Lung (tissue), 12 donors: ENCODE measurements around the gene HMGB1. TPM values are rescaled to one million over a fixed set of nuclear protein-coding genes. Genes with fewer than 3 reads are reported as not detected.

Experiments
- ATAC-seq: fragments of 200-7000 bp; cut with Tn5 transposase; one replicate; pipeline ENCODE4 v1.9.1; 2020; ENCODE audit warnings: moderate number of reproducible peaks; ENCODE audit not compliant: insufficient read depth, low FRiP score
- DNase-seq, 3 donors: peaks; one replicate each; pipeline ENCODE4 v3.0.0-alpha.2; 2013 to 2017
- H3K27ac ChIP-seq, 2 donors: one replicate each; pipeline ENCODE4 v1.5.1; 2013; ENCODE audit warnings: mild to moderate bottlenecking in 2 of 2, moderate library complexity in 2 of 2, control low read depth in 1 of 2, inconsistent platforms in 1 of 2, low read depth in 1 of 2, low read length in 1 of 2
- H3K27me3 ChIP-seq, 3 donors: one replicate each; pipeline ENCODE4 v1.5.1; 2013; ENCODE audit warnings: low read length in 2 of 3; ENCODE audit not compliant: control insufficient read depth in 3 of 3, insufficient read depth in 3 of 3
- H3K36me3 ChIP-seq, 4 donors: one replicate each; pipeline ENCODE4 v1.5.1; 2013; ENCODE audit warnings: low read length in 4 of 4, mild to moderate bottlenecking in 1 of 4, moderate library complexity in 1 of 4; ENCODE audit not compliant: control insufficient read depth in 4 of 4, insufficient read depth in 4 of 4
- H3K4me1 ChIP-seq, 5 donors: one replicate each; pipeline ENCODE4 v1.5.1; 2013; ENCODE audit warnings: low read length in 5 of 5, mild to moderate bottlenecking in 2 of 5, moderate library complexity in 1 of 5; ENCODE audit not compliant: control insufficient read depth in 5 of 5, insufficient read depth in 5 of 5
- H3K4me3 ChIP-seq: one replicate; pipeline ENCODE4 v1.5.1; 2013; ENCODE audit warnings: mild to moderate bottlenecking, control low read depth, moderate library complexity
- H3K9ac ChIP-seq, 2 donors: one replicate each; pipeline ENCODE4 v1.5.1; 2013; ENCODE audit warnings: low read length in 2 of 2, control low read depth in 1 of 2; ENCODE audit not compliant: insufficient read depth in 1 of 2
- H3K9me3 ChIP-seq, 4 donors: one replicate each; pipeline ENCODE4 v1.5.1; 2013; ENCODE audit warnings: low read length in 3 of 4, mild to moderate bottlenecking in 1 of 4, moderate library complexity in 1 of 4; ENCODE audit not compliant: control insufficient read depth in 4 of 4, insufficient read depth in 3 of 4
- WGBS, 2 donors: extraction: QIAGEN DNeasy Blood & Tissue Kit; methylation state at CpG; one replicate each; pipeline ENCODE4 v1.1.7; 2013; 5-methylcytosine and 5-hydroxymethylcytosine counted together
- polyA plus RNA-seq, 2 donors: library from polyadenylated mRNA; stranded (reverse); fragments of 200-250 nt; gene quantifications; one replicate each; pipeline ENCODE4 v1.2.1, GENCODE V29; 2013
- total RNA-seq, 2 donors: library from RNA; depleted of rRNA in 1 of 2; stranded (reverse); fragments of >200 nt in 1 of 2; gene quantifications; one replicate each; pipeline ENCODE4 v1.2.1, GENCODE V29; 2014 to 2021
- TF ChIP-seq, protein P1 (sequence below): IDR thresholded peaks from 2 replicates; pipeline ENCODE4 v1.5.1; 2012; ENCODE audit warnings: mild to moderate bottlenecking; ENCODE audit errors: control extremely low read depth, extremely low read depth
- donor health status: control.
- donor health status: control.
- donor health status: Bipolar disorder and iron deficiency.
- donor health status: healthy.
- donor health status: DM: yes; HTN: yes; CAD: no.

Gene HMGB1
- total and polyA plus RNA-seq, 4 donors = 210 to 374 (median 325) TPM

DNA sequence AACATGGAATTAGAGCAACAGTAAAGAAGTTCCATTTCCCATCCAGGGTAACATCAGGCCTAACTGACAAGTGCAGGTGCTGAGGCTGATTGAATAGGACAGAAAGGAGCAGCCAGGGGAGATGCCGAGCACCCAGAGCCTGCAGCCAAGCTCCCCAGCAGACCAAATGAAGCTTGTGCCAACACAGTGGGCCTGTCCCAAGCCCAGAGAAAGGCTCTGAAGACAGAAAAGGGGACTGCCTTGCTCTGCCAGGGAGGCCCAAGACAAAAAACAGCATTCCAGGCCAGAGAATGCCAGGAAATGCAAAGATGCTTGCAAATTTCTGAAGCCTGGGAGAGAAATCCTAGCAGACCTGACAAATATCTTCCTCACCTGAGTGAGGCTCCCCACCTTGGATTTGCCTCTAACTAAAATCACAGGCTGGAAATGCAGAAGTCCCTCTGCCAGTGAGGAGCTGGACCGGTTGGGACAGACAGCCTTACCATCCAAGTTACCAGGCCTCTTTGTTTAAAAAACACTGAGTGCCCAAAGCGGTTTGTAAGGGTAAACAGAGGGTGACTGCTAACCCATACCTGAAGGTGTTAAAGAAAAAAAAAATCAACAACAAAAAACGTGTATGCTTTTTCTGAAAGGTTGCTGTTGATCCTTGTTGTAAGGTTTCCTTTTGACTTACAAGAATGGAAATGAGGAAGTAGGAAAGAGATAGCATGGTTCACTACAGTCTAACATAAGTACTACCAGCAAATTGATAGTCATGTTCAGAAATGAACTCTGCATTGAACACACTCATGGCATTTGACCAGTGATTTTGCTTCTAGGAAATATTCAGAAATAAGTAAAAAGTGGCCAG is 11.8 kb upstream of the HMGB1 start:
- ATAC-seq (no peak), DNase-seq (no peak)
- TF ChIP-seq, protein P1, sequence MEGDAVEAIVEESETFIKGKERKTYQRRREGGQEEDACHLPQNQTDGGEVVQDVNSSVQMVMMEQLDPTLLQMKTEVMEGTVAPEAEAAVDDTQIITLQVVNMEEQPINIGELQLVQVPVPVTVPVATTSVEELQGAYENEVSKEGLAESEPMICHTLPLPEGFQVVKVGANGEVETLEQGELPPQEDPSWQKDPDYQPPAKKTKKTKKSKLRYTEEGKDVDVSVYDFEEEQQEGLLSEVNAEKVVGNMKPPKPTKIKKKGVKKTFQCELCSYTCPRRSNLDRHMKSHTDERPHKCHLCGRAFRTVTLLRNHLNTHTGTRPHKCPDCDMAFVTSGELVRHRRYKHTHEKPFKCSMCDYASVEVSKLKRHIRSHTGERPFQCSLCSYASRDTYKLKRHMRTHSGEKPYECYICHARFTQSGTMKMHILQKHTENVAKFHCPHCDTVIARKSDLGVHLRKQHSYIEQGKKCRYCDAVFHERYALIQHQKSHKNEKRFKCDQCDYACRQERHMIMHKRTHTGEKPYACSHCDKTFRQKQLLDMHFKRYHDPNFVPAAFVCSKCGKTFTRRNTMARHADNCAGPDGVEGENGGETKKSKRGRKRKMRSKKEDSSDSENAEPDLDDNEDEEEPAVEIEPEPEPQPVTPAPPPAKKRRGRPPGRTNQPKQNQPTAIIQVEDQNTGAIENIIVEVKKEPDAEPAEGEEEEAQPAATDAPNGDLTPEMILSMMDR = no peak
- no peaks in the 10 kb centered on the region for H3K4me1 ChIP-seq
- H3K27me3 ChIP-seq = no peaks in the 10 kb centered on the region
- H3K9ac ChIP-seq = no peak overlapping the region
- no peaks in the 10 kb centered on the region for H3K36me3 ChIP-seq
- no peak overlapping the region for H3K27ac ChIP-seq
- no peaks in the 10 kb centered on the region for H3K9me3 ChIP-seq
- no peak overlapping the region for H3K4me3 ChIP-seq
- WGBS, 2 donors = 63 to 69% methylated on average over 4 of the region's 4 CpGs

- Histone ChIP-seq H3K36me3 (no peaks in the 10 kb centered on the region), H3K9ac (no peak overlapping the region), H3K9me3 (no peaks in the 10 kb centered on the region), H3K4me3 (no peak overlapping the region), H3K27me3 (no peaks in the 10 kb centered on the region), H3K27ac (no peak overlapping the region), H3K4me1 (no peaks in the 10 kb centered on the region)
- ATAC-seq = no peak
- TF ChIP-seq, protein P1 = no peak
- DNase-seq = no peak
- 96 to 100% methylated on average over 1 of the region's 1 CpG for WGBS, 2 donors
Measured at GRCh38 chr13:30473675-30474074, 7.9 kb upstream of the HMGB1 start.

GRCh38 chr13:30466841-30467252 is 1.1 kb upstream of the HMGB1 start:
- no peak overlapping the region for H3K4me3 ChIP-seq
- H3K27ac ChIP-seq = no peak overlapping the region
- 28 to 50% methylated on average over 4 of the region's 4 CpGs for WGBS, 2 donors
- H3K36me3 ChIP-seq = peaks cover 0 to 11% (median 2%) of the 10 kb centered on the region in 4 donors
- TF ChIP-seq, protein P1 = no peak
- DNase-seq = peak in 2 of 3 donors; percentile 26 to 43
- no peaks in the 10 kb centered on the region for H3K27me3 ChIP-seq
- no peak overlapping the region for H3K9ac ChIP-seq
- ATAC-seq = no peak
- peaks cover 0 to 28% (median 0%) of the 10 kb centered on the region in 5 donors for H3K4me1 ChIP-seq
- no peaks in the 10 kb centered on the region for H3K9me3 ChIP-seq
